Suprapubic skin (tissue), 4 donors: ENCODE measurements around the gene SYNGR2. TPM values are rescaled to one million over a fixed set of nuclear protein-coding genes. Genes with fewer than 3 reads are reported as not detected.
A peak's percentile ranks its signal among the peaks of the same experiment; 100 is the strongest.

ENCODE experiments used
- DNase-seq, 2 donors: peaks; one replicate each; pipeline ENCODE4 v3.0.0-alpha.2; 2019; ENCODE audit warnings: low spot score in 2 of 2
- H3K27ac ChIP-seq: fragments of 200-600 bp; sonication (generic); one replicate; pipeline ENCODE4 v1.5.1; 2019
- H3K27me3 ChIP-seq: fragments of 200-600 bp; sonication (generic); one replicate; pipeline ENCODE4 v1.5.1; 2019
- H3K36me3 ChIP-seq: fragments of 200-600 bp; sonication (generic); one replicate; pipeline ENCODE4 v1.5.1; 2019
- H3K4me1 ChIP-seq: fragments of 200-600 bp; sonication (generic); one replicate; pipeline ENCODE4 v1.5.1; 2019
- H3K4me3 ChIP-seq: fragments of 200-600 bp; sonication (generic); one replicate; pipeline ENCODE4 v1.5.1; 2019; ENCODE audit warnings: mild to moderate bottlenecking
- H3K9me3 ChIP-seq: fragments of 200-600 bp; sonication (generic); one replicate; pipeline ENCODE4 v1.5.1; 2019
- CTCF ChIP-seq, 2 donors: fragments of 200-600 bp in 1 of 2; fragments of 450-650 bp in 1 of 2; sonication (generic) in 1 of 2; IDR thresholded peaks; one replicate each; pipeline ENCODE4 v1.5.1; 2016 to 2019; ENCODE audit warnings: antibody characterized with exemption in 2 of 2, mild to moderate bottlenecking in 1 of 2, moderate library complexity in 1 of 2
- EP300 ChIP-seq: sonication (generic); formaldehyde crosslinking; IDR thresholded peaks from one replicate; pipeline ENCODE4 v1.6.1; 2017; ENCODE audit warnings: antibody characterized with exemption
- POLR2A ChIP-seq, 2 donors: fragments of 450-650 bp; IDR thresholded peaks; one replicate each; pipeline ENCODE4 v1.6.1; 2017; ENCODE audit warnings: antibody characterized with exemption in 2 of 2, mild to moderate bottlenecking in 2 of 2, moderate library complexity in 2 of 2
- POLR2AphosphoS5 ChIP-seq, 3 donors: sonication (generic); formaldehyde crosslinking; IDR thresholded peaks; one replicate each; pipeline ENCODE4 v1.6.1; 2017; ENCODE audit warnings: antibody characterized with exemption in 3 of 3
- WGBS: methylation state at CpG from one replicate; pipeline ENCODE4 v1.1.5; 2018; 5-methylcytosine and 5-hydroxymethylcytosine counted together
- total RNA-seq, 4 donors: library from RNA; depleted of rRNA; stranded (reverse); fragments of >200 nt; gene quantifications; one replicate each; pipeline ENCODE4 v1.1.0, GENCODE V29; 2016

SYNGR2 gene
- total RNA-seq, 4 donors from 2014 or later = 127 to 139 (median 133) TPM

DNA sequence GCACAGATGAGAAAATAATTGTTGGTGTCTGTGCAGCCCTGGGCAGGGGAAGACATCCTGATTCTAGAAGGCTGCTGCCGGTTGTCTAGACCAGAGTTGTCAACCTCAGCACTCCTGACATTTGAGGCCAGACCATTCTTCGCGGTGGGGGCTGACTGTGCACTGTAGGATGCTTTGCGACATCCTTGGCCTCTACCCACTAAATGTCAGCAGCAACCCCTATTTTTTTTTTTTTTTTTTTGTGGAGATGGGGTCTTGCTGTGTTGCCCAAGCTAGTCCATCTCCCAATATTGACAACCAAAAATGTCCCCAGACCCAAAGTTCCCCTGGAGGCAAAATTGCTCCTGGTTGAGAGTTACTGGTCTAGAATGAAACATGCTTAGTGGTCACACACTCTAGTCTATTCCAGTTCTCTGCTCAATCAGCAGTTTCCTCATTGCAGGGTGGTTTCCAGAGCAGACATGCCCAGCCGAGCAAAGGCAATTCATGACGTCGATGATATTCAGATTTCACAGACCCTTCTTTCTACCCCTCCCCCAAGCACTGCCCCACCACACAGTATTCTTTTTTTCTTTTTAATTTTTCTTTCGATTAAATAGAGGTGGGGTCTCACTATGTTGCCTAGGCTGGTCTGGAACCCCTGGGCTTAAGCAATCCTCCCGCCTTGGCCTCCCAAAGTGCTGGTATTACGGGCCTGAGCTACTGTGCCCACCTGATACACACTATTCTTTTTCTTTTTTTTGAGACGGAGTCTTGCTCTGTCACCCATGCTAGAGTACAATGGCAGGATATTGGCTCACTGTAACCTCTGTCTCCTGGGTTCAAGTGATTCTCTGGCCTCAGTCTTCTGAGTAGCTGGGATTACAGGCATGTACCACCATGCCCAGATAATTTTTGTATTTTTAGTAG lies 13.2 kb upstream of the SYNGR2 start:
- no peaks in the 10 kb centered on the region for H3K27me3 ChIP-seq
- H3K9me3 ChIP-seq = no peaks in the 10 kb centered on the region
- no peak overlapping the region for H3K4me3 ChIP-seq
- no peaks in the 10 kb centered on the region for H3K36me3 ChIP-seq
- DNase-seq = no peak
- whole genome bisulfite sequencing = 76% methylated on average over 11 of the region's 11 CpGs
- no peak for TF ChIP-seq POLR2AphosphoS5 (IDR thresholded peaks at IDR 0.05)
- TF ChIP-seq EP300 = no peak
- H3K4me1 ChIP-seq = peaks cover 30% of the 10 kb centered on the region
- H3K27ac ChIP-seq = no peak overlapping the region

- TF ChIP-seq EP300 (no peak), POLR2AphosphoS5 (IDR thresholded peaks at IDR 0.05) (peak in 1 of 3 donors; percentile 21), CTCF (IDR thresholded peaks at IDR 0.05) (no peak), POLR2A (IDR thresholded peaks at IDR 0.05) (no peak)
- no peaks in the 10 kb centered on the region for H3K36me3 ChIP-seq
- 39% methylated on average over 10 of the region's 10 CpGs for WGBS
- H3K9me3 ChIP-seq = no peaks in the 10 kb centered on the region
- no peaks in the 10 kb centered on the region for H3K27me3 ChIP-seq
- H3K4me1 ChIP-seq = peaks cover 31% of the 10 kb centered on the region
- no peak for DNase-seq
- no peak overlapping the region for H3K4me3 ChIP-seq
- peak overlapping the region; percentile 79 for H3K27ac ChIP-seq
Observed at GRCh38 chr17:78159575-78160158, 8.7 kb upstream of the SYNGR2 start.

DNA sequence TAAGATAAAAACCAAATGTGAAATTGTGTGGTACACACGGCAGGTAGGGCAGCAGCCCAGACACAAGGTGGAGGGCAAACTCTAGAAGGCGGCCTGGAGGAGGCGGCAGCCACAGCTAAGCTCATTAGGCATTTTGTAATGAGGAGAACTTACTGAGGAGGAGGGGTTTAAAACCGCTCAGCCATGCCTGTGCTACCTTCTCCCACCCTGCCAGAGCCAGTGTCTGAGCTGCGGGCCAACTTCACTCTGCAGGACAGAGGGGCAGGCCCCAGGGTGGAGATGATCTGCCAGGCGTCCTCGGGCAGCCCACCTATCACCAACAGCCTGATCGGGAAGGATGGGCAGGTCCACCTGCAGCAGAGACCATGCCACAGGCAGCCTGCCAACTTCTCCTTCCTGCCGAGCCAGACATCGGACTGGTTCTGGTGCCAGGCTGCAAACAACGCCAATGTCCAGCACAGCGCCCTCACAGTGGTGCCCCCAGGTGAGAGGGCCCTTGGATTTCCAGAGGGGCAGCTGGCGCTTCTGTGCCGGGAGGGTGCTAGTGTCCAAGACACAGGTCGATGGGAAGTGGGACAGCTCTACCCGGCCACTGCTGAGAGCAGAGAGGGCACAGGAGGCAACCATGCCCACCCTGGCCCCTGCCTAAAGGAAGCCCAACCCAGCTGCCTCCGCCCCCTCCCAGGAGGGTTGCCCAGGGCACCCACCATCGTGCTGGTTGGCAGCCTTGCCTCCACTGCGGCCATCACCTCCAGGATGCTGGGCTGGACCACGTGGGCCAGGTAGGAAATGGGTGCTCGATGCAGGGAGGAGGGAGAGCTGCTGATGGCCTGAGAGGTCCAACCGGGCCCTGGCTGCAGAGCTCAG lies 4.3 kb upstream of the SYNGR2 start:
- Histone ChIP-seq H3K9me3 (no peaks in the 10 kb centered on the region), H3K4me1 (peaks cover 38% of the 10 kb centered on the region), H3K4me3 (no peak overlapping the region), H3K27ac (no peak overlapping the region), H3K36me3 (no peaks in the 10 kb centered on the region), H3K27me3 (no peaks in the 10 kb centered on the region)
- DNase-seq = no peak
- TF ChIP-seq CTCF (IDR thresholded peaks at IDR 0.05) = no peak
- TF ChIP-seq POLR2A (IDR thresholded peaks at IDR 0.05) = no peak
- no peak for TF ChIP-seq EP300
- TF ChIP-seq POLR2AphosphoS5 (IDR thresholded peaks at IDR 0.05) = no peak
- 81% methylated on average over 9 of the region's 22 CpGs for WGBS

DNA sequence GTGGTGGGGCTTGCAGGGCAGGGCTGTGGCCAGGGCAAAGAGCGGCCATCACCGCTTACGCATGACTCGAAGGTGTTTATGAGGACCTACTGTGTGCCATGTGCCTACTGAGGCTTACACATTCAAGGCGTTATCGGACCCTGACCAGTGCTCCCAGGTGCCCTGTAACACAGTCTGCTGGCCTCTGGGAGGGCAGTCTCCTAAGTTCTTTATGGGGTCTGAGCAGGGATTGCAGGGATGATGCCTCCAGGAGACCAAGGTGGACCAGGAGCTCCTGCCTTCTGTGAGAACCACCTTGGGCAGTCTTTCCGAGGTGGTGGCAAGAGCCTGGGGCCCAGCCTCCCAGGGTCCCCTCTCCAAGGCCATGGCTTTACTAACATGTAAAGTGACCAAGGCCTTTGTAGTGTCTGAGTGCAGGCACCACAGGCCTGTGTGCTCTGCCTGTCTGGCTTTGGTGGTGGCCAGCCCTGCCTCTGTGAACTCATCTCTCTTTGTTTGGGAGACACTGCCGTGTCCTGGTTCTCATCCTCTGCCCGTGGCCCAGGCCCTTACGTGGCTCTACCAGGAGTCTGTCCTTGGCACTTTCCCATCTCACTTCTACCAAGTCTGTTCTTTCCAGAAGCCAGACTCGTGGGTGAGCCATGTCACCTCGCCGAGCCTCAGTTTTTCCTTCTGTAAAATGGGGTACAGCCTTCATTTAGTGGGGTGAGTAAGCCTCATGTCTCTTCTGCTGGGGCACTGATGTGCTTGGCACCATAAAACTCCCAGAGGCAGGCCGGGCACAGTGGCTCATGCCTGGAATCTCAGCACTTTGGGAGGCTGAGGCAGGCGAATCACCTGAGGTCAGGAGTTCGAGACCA lies 3.4 kb upstream of the SYNGR2 start:
- Histone ChIP-seq H3K9me3 (no peaks in the 10 kb centered on the region), H3K4me3 (no peak overlapping the region), H3K4me1 (peaks cover 41% of the 10 kb centered on the region), H3K27me3 (no peaks in the 10 kb centered on the region), H3K36me3 (no peaks in the 10 kb centered on the region), H3K27ac (no peak overlapping the region)
- TF ChIP-seq POLR2AphosphoS5 (IDR thresholded peaks at IDR 0.05) (no peak), CTCF (IDR thresholded peaks at IDR 0.05) (no peak), EP300 (no peak), POLR2A (IDR thresholded peaks at IDR 0.05) (no peak)
- DNase-seq = no peak
- WGBS = 88% methylated on average over 11 of the region's 16 CpGs

DNA sequence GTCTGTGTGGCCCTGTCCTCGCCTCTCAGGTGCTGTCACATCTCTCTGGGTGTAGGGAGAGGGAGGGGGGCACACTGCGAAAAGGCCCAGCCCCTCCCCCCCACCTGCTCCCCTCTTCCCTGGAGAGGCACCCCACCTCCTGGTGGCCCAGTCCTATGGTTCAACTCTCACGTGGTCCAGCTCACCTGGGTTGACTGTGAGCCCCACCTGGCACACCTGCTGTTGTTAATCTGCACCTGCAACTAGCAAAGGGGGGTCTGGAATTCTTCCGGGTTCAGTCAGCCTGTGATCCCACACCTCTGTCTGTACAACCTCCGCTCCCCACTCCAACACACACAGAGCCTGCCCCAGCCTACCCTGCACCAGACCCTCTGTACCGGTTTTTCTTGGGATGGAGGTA lies 2.0 kb upstream of the SYNGR2 start:
- no peak for DNase-seq
- 60% methylated on average over 6 of the region's 6 CpGs for WGBS
- Histone ChIP-seq H3K9me3 (no peaks in the 10 kb centered on the region), H3K4me3 (no peak overlapping the region), H3K36me3 (peaks cover 9% of the 10 kb centered on the region), H3K4me1 (peaks cover 41% of the 10 kb centered on the region), H3K27me3 (no peaks in the 10 kb centered on the region), H3K27ac (no peak overlapping the region)
- TF ChIP-seq CTCF (IDR thresholded peaks at IDR 0.05) (no peak), EP300 (no peak), POLR2A (IDR thresholded peaks at IDR 0.05) (no peak), POLR2AphosphoS5 (IDR thresholded peaks at IDR 0.05) (no peak)
